Measurements from ENCODE around the gene MYRF.

MYRF gene

GRCh38 chr11:61752925-61753521 is 587 bp downstream of the MYRF start:
- TF ChIP-seq ZFX (IDR thresholded peaks at IDR 0.05) (no peak), CTCF (conservative IDR thresholded peaks at IDR 0.05) (no peak)
- no peak overlapping the region; the same call in 1 of the 2 replicates for H3K27ac ChIP-seq

GRCh38 chr11:61753672-61754071 is 1.2 kb downstream of the MYRF start:
- TF ChIP-seq ZFX (IDR thresholded peaks at IDR 0.05): no peak
- no peak for TF ChIP-seq CTCF (conservative IDR thresholded peaks at IDR 0.05)
- no peak overlapping the region for H3K27ac ChIP-seq

GRCh38 chr11:61754534-61755482 is 2.4 kb downstream of the MYRF start:
- TF ChIP-seq ZFX (IDR thresholded peaks at IDR 0.05): no peak
- no peak for TF ChIP-seq CTCF (conservative IDR thresholded peaks at IDR 0.05)
- H3K27ac ChIP-seq: no peak overlapping the region

GRCh38 chr11:61756147-61756451 is 3.7 kb downstream of the MYRF start:
- H3K27ac ChIP-seq: no peak overlapping the region
- no peak for TF ChIP-seq CTCF (conservative IDR thresholded peaks at IDR 0.05)
- TF ChIP-seq ZFX (IDR thresholded peaks at IDR 0.05): no peak

GRCh38 chr11:61756452-61757212 is 4.2 kb downstream of the MYRF start:
- TF ChIP-seq ZFX (IDR thresholded peaks at IDR 0.05): no peak
- no peak for TF ChIP-seq CTCF (conservative IDR thresholded peaks at IDR 0.05)
- no peak overlapping the region; the same call in 1 of the 2 replicates for H3K27ac ChIP-seq

- TF ChIP-seq CTCF (conservative IDR thresholded peaks at IDR 0.05) (no peak), ZFX (IDR thresholded peaks at IDR 0.05) (no peak)
- H3K27ac ChIP-seq: no peak overlapping the region; the same call in 1 of the 2 replicates
These were observed 4.9 kb downstream of the MYRF start for GRCh38 chr11:61757213-61757862.

All from C4-2B (cell line).